PC-3 (cell line): ENCODE measurements around the gene LRRTM3. TPM values are rescaled to one million over a fixed set of nuclear protein-coding genes. Genes with fewer than 3 reads are reported as not detected.

Experiments
- ATAC-seq: fragments of 200-7000 bp; cut with Tn5 transposase; 2 replicates; pipeline ENCODE4 v1.9.1; 2020; ENCODE audit warnings: mild to moderate bottlenecking, moderate library complexity
- BruUV-seq: library from RNA; stranded (reverse); fragments of 400-500 nt; replicated peaks from 2 replicates; lab custom pipeline; 2021; lab: Mats Ljungman, UMichigan
- CTCF ChIA-PET: fragments of 300-600 bp; sonication (Branson Sonifier 250); formaldehyde crosslinking; loops from one replicate; lab custom pipeline; 2022; ENCODE audit warnings: antibody characterized with exemption; lab: Charles Lee
- POLR2A ChIA-PET: fragments of 300-600 bp; sonication (Branson Sonifier 250); formaldehyde crosslinking; loops from one replicate; lab custom pipeline; 2022; ENCODE audit warnings: antibody characterized with exemption; ENCODE audit not compliant: unreplicated experiment; lab: Charles Lee
- DNase-seq: peaks from one replicate; pipeline ENCODE4 v3.0.0-alpha.2; 2015
- H2AFZ ChIP-seq: fragments of 300-600 bp; sonication (generic); 2 replicates; pipeline ENCODE4 v1.6.0; 2016; ENCODE audit warnings: antibody characterized with exemption, low read length
- H3F3A ChIP-seq: fragments of 300-600 bp; sonication (generic); one replicate; pipeline ENCODE4 v1.6.0; 2017; ENCODE audit warnings: antibody characterized with exemption, low read length, control low read depth, mild to moderate bottlenecking; ENCODE audit not compliant: unreplicated experiment
- H3K27ac ChIP-seq: fragments of 300-600 bp; sonication (generic); 2 replicates; pipeline ENCODE4 v1.5.1; 2016; ENCODE audit warnings: mild to moderate bottlenecking, low read length
- H3K27me3 ChIP-seq: fragments of 300-600 bp; sonication (generic); 2 replicates; pipeline ENCODE4 v1.6.1; 2016; ENCODE audit warnings: low read length, mixed read lengths
- H3K36me3 ChIP-seq: fragments of 300-600 bp; sonication (generic); 2 replicates; pipeline ENCODE4 v1.6.1; 2016; ENCODE audit warnings: low read depth, mixed run types, low read length, mixed read lengths
- H3K4me1 ChIP-seq: fragments of 300-600 bp; sonication (generic); 2 replicates; pipeline ENCODE4 v1.5.1; 2016; ENCODE audit warnings: low read length; ENCODE audit not compliant: insufficient read depth
- H3K4me2 ChIP-seq: fragments of 300-600 bp; sonication (generic); 2 replicates; pipeline ENCODE4 v1.6.0; 2016; ENCODE audit warnings: low read length
- H3K4me3 ChIP-seq: fragments of 300-600 bp; sonication (generic); 2 replicates; pipeline ENCODE4 v1.5.1; 2016; ENCODE audit warnings: mild to moderate bottlenecking, low read length, mixed read lengths
- H3K79me2 ChIP-seq: fragments of 300-600 bp; sonication (generic); 2 replicates; pipeline ENCODE4 v1.6.1; 2017; ENCODE audit warnings: low read length, mixed read lengths
- H3K9ac ChIP-seq: fragments of 300-600 bp; sonication (generic); 2 replicates; pipeline ENCODE4 v1.6.0; 2016; ENCODE audit warnings: mild to moderate bottlenecking, low read length
- H3K9me2 ChIP-seq: fragments of 300-600 bp; sonication (generic); replicated peaks from 2 replicates; pipeline ENCODE4 v1.6.1; 2016; ENCODE audit warnings: mixed run types, low read length, mixed read lengths
- H3K9me3 ChIP-seq: fragments of 300-600 bp; sonication (generic); 2 replicates; pipeline ENCODE4 v1.6.1; 2016; ENCODE audit warnings: low read length, mixed read lengths
- H4K20me1 ChIP-seq: fragments of 300-600 bp; sonication (generic); 2 replicates; pipeline ENCODE4 v1.6.1; 2016; ENCODE audit warnings: low read length, mixed read lengths
- CTCF ChIP-seq: fragments of 300-600 bp; sonication (generic); conservative IDR thresholded peaks from 2 replicates; pipeline ENCODE4 v1.5.1; 2017; ENCODE audit warnings: antibody characterized with exemption, low read depth, mild to moderate bottlenecking, low read length
- EZH2 ChIP-seq: fragments of 300-600 bp; sonication (generic); IDR thresholded peaks from one replicate; pipeline ENCODE4 v1.6.1; 2017; ENCODE audit warnings: antibody characterized with exemption, mild to moderate bottlenecking, low read length; ENCODE audit not compliant: unreplicated experiment
- EZH2phosphoT487 ChIP-seq: fragments of 300-600 bp; sonication (generic); IDR thresholded peaks from 2 replicates; pipeline ENCODE4 v1.6.1; 2018; ENCODE audit warnings: mild to moderate bottlenecking, antibody characterized with exemption, low read length, borderline replicate concordance
- intact Hi-C: fragments of 100-400 bp; cut with micrococcal nuclease; formaldehyde crosslinking; loops from 2 replicates; pipeline ENCODE4 v1.9.0; 2023
- total RNA-seq: library from RNA; depleted of rRNA; stranded (reverse); fragments of >200 nt; gene quantifications from 2 replicates; pipeline ENCODE4 v1.2.3, GENCODE V29; 2014

LRRTM3 gene
- total RNA-seq, 1 experiment from 2014 or later = 0.15 TPM

- CTCF ChIA-PET = no interaction called here
These were observed 57.6 kb downstream of the LRRTM3 start for GRCh38 chr10:66983475-66983818.

GRCh38 chr10:66990143-66990830 lies 64.5 kb downstream of the LRRTM3 start:
- H3K27ac ChIP-seq = no peak overlapping the region
- TF ChIP-seq EZH2phosphoT487 (no peak), CTCF (no peak), EZH2 (no peak)
- no TSS peak for BruUV-seq
- no peaks in the 10 kb centered on the region for H3K9me3 ChIP-seq
- H3K9ac ChIP-seq = no peak overlapping the region
- no peaks in the 10 kb centered on the region for H3F3A ChIP-seq
- DNase-seq (no peak), ATAC-seq (no peak)
- no peaks in the 10 kb centered on the region for H3K4me1 ChIP-seq
- H3K9me2 ChIP-seq = no peaks in the 10 kb centered on the region
- peaks cover 80% of the 10 kb centered on the region for H3K27me3 ChIP-seq
- H4K20me1 ChIP-seq = no peaks in the 10 kb centered on the region
- H3K4me3 ChIP-seq = no peak overlapping the region
- no peak overlapping the region for H2AFZ ChIP-seq
- no peaks in the 10 kb centered on the region for H3K36me3 ChIP-seq
- ChIA-PET POLR2A (no interaction called here), CTCF (no interaction called here)
- no peak overlapping the region for H3K4me2 ChIP-seq
- intact Hi-C loops = no loop called here
- no peaks in the 10 kb centered on the region for H3K79me2 ChIP-seq

More at GRCh38 chr10:66983475-66983818, 57.6 kb downstream of the LRRTM3 start:
- intact Hi-C loops = no loop called here
- H3K36me3 ChIP-seq = no peaks in the 10 kb centered on the region
- no TSS peak for BruUV-seq
- H3K4me3 ChIP-seq = no peak overlapping the region
- no peak overlapping the region for H3K9ac ChIP-seq
- no peaks in the 10 kb centered on the region for H3K9me3 ChIP-seq
- peaks cover 71% of the 10 kb centered on the region for H3K27me3 ChIP-seq
- POLR2A ChIA-PET = no interaction called here
- H3F3A ChIP-seq = no peaks in the 10 kb centered on the region
- 0 out of 2 replicates have a peak, but pooled peaks cover 3% of the 10 kb centered on the region for H3K9me2 ChIP-seq
- no peak overlapping the region for H2AFZ ChIP-seq
- no peak overlapping the region for H3K27ac ChIP-seq
- TF ChIP-seq CTCF (no peak), EZH2phosphoT487 (no peak), EZH2 (no peak)
- no peak overlapping the region for H3K4me2 ChIP-seq
- no peaks in the 10 kb centered on the region for H4K20me1 ChIP-seq
- no peaks in the 10 kb centered on the region for H3K79me2 ChIP-seq
- DNase-seq = no peak
- no peak for ATAC-seq
- H3K4me1 ChIP-seq = no peaks in the 10 kb centered on the region

GRCh38 chr10:66996996-66997395 lies 71.2 kb downstream of the LRRTM3 start:
- no peaks in the 10 kb centered on the region for H3K79me2 ChIP-seq
- H3K4me2 ChIP-seq = peak overlapping the region; percentile 5
- TF ChIP-seq EZH2phosphoT487 (no peak), EZH2 (no peak), CTCF (no peak)
- no peaks in the 10 kb centered on the region for H3K9me3 ChIP-seq
- H3K9me2 ChIP-seq = no peaks in the 10 kb centered on the region
- H3K4me3 ChIP-seq = no peak overlapping the region
- no peaks in the 10 kb centered on the region for H4K20me1 ChIP-seq
- ChIA-PET POLR2A (no interaction called here), CTCF (no interaction called here)
- H3K9ac ChIP-seq = no peak overlapping the region
- intact Hi-C loops = no loop called here
- H3K36me3 ChIP-seq = no peaks in the 10 kb centered on the region
- H3K4me1 ChIP-seq = peaks cover 17% of the 10 kb centered on the region
- H2AFZ ChIP-seq = no peak overlapping the region
- peak; percentile 94 for ATAC-seq
- no peak overlapping the region for H3K27ac ChIP-seq
- peaks cover 32% of the 10 kb centered on the region for H3K27me3 ChIP-seq
- DNase-seq = peak; percentile 96
- no TSS peak for BruUV-seq
- no peaks in the 10 kb centered on the region for H3F3A ChIP-seq
